GM12892 (cell line): ENCODE data around the gene CHST8.

Experiments
- POLR2A ChIP-seq: IDR thresholded peaks from 2 replicates; pipeline ENCODE4 v1.6.1; 2011; ENCODE audit warnings: low read depth, low read length, control low read depth
- POLR2AphosphoS5 ChIP-seq: IDR thresholded peaks from 2 replicates; pipeline ENCODE4 v1.6.1; 2011; ENCODE audit warnings: low read depth, low read length, control low read depth

- TF ChIP-seq POLR2AphosphoS5 (no peak), POLR2A (no peak)
Measured at GRCh38 chr19:33778089-33778791, 156.5 kb downstream of the CHST8 start.
